SIG-M5 treated with dmso at 0.1 percent for 504 hours (cell line): Measurements from ENCODE around the gene ZCWPW1.

Source experiments
- DNase-seq: peaks from one replicate; lab custom pipeline; 2025; ENCODE audit not compliant: unreplicated experiment; lab: John Stamatoyannopoulos, UW

ZCWPW1 gene

DNA sequence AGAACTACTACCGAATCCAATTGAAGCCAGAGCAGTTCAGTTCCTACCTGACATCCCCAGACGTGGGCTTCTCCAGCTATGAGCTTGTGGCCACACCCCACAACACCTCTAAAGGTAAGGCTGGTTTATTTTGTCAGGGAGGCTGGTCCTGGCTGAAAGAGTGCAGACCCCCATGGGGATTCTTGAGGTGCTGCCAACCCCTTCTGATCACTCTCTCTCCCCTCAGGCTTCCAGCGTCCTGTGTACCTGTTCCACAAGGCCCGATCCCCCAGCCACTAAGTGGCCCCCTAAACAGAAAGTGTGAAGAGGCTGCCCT lies 4.7 kb upstream of the ZCWPW1 start:
- DNase-seq = no peak

DNA sequence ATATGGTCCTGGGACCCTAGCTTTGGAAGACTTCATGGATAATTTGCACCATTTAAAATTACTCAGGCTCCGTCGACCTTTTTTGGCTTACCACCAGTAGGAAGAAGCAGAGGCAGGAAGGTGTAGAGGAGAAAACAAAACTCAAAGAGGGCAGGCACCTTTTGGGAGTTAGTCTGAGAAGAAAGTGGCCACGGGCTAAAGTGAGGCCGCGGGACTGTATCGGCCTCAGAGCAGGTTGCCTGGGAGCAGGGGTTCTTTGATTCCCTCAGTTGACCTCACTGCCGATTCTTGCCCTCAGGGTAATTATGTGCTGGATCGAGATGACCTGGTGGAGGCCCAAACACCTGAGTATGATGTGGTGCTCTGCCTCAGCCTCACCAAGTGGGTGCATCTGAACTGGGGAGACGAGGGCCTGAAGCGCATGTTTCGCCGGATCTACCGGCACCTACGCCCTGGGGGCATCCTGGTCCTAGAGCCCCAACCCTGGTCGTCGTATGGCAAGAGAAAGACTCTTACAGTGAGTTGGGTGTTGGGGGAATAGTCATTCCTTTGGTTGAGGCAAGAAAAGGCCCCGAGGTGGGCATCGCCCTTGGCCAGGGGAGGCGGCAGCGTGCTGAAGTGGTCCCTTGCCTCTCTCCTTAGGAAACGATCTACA lies 4.2 kb upstream of the ZCWPW1 start:
- DNase-seq = no peak

DNA sequence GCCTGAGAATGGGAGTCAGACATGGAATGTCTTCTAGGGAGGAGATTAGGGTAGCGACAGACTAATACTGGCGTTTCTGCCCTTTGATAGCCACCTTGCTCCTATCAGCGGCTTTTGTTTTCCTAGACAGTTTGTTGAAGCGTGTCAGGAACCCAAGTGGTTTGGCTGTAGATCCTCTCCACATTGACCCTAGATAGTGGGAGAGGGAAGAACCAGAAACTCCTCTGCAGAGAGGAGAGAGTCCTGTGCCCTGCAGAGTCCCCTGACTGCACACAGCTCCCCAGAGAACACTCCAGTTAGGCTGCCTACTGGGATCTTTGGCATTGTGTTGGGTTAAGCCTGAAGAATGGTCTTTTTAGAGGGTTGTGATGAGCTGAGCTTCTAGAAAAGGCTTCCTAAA lies 3.5 kb upstream of the ZCWPW1 start:
- no peak for DNase-seq

DNA sequence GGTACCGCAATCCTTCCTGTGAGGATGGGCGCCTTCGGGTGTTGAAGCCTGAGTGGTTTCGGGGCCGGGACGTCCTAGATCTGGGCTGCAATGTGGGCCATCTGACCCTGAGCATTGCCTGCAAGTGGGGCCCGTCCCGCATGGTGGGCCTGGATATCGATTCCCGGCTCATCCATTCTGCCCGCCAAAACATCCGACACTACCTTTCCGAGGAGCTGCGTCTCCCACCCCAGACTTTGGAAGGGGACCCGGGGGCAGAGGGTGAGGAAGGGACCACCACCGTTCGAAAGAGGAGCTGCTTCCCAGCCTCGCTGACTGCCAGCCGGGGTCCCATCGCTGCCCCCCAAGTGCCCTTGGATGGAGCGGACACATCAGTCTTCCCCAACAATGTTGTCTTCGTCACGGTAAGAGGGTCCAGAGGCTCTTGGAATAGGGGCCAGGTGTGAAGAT lies 2.8 kb upstream of the ZCWPW1 start:
- DNase-seq = no peak

DNA sequence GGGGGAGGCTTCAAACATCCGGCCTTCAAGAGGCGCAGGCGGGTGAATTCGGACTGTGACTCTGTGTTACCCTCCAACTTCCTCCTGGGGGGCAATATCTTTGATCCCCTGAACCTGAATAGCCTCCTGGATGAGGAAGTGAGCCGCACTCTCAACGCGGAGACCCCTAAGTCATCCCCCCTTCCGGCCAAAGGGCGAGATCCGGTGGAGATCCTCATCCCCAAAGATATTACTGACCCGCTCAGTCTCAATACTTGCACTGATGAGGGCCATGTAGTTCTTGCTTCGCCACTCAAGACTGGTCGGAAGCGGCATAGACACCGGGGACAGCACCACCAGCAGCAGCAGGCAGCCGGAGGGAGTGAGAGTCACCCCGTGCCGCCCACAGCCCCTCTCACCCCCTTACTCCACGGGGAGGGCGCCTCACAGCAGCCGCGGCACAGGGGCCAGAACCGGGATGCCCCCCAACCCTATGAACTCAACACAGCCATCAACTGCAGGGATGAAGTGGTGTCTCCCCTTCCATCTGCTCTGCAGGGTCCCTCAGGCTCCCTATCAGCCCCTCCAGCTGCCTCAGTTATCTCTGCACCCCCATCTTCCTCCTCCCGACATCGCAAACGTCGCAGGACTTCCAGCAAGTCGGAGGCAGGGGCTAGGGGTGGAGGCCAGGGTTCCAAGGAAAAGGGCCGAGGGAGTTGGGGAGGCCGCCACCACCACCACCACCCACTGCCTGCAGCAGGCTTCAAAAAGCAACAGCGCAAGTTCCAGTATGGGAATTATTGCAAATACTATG lies 2.2 kb upstream of the ZCWPW1 start:
- DNase-seq = peak; percentile 45

DNA sequence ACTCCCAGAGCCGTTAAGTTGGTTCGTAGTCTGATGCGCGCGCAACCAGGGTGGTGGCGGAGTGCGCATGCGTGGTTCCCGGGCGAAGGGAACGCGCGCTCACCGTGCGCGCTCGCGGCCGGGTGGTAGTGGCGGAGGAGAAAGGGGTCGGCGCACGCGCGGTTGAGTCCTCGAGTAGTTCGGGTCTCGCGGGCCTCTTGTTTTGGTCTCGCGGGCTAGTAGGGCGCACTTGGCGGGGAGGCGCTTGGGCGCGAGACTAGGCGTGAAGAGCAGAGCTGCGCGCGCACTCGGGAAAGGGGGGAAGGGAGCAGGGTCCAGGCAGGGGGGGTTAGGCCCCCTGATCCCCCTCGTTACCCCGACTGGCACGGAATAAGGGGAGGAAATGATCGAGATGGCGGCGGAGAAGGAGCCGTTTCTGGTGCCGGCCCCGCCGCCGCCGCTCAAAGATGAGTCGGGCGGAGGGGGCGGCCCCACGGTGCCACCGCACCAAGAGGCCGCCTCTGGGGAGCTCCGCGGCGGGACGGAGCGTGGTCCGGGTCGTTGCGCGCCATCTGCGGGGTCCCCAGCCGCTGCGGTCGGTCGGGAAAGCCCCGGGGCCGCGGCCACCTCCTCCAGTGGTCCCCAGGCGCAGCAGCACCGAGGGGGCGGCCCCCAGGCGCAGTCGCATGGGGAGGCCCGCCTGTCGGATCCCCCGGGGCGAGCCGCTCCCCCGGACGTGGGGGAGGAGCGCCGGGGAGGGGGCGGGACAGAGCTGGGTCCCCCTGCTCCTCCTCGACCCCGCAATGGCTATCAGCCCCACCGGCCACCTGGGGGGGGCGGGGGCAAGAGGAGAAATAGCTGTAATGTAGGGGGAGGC lies 1.4 kb upstream of the ZCWPW1 start, which contains the start of gene MEPCE:
Gene MEPCE, plus strand, starts transcription at position 195 of the 856 bp plus-strand sequence. Its CDS starts 188 bp downstream, at position 383.
- DNase-seq = peak; percentile 81

DNA sequence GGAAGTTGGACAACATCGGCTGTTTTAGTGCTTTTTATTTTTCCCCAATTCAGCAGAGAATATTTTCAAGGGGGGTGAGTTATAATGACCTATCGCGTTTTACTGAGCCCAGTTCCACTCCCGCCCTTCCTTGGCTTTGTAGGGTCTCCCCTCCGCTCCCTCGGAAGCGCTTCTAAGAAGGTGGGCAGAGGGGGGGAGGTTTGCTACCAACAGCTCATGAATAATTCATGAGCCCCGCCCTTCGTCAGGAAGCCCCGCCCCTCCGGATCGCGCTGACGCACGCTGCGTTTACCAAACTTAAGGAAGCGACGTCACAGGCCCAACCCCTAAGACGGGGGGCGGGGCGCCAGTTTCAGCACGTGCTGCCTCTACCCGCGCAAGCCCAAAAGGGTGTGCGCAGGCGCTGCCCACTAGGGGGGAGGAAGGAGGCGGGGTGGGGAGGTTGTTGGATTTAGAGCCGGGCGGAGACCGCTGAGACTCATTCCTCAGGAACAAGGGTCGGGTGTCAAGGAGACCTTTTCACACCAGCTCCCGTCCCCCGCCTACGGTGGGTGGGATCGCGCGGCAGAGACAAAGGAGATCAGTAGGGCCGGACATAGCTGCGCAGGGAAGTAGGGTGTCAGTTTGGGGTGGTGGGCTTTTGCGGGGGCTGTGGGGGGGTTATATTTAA lies 599 bp upstream of the ZCWPW1 start:
- peak; percentile 98 for DNase-seq

DNA sequence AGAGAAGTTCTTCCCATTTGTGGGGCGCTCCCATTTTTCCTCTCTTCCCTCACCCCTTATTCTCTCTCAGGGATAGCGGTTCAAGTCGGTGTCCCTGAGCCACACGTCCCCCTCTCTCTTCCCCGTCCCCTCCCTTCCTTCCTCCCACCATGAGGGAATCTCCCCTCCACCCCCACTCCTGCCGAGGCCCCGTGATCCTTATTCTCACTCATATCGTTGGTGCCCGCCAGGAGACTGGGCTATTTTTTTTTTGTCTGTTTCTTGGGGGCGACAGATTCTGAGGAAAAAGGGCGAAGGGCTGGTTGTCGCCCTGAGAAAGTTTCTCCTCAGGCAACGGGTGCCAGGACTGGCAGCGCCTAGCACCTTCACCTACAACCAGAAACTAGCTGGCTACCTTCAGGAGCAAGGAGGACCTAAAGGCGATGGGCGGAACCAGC lies 723 bp downstream of the ZCWPW1 start:
- DNase-seq = no peak

DNA sequence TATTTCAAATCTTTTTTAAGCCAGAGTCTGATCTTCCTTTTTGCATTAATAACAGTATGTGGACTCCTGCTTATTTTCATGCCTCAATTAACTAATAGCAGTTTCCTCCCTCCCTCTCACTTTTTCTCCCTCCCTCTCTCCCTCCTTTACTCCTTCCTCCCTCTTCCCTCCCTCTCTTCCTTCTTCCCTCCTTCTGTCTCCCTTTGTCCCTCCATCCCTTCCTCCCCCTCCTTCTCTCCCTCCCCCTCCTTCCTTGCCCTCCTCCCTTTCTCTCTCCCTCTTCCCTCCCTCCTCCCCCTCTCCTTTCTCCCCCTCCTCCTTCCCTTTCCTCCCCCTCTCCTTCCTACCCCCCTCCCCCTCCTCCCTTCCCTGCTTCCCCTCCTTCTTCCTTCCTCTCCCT lies 2.0 kb downstream of the ZCWPW1 start:
- no peak for DNase-seq

DNA sequence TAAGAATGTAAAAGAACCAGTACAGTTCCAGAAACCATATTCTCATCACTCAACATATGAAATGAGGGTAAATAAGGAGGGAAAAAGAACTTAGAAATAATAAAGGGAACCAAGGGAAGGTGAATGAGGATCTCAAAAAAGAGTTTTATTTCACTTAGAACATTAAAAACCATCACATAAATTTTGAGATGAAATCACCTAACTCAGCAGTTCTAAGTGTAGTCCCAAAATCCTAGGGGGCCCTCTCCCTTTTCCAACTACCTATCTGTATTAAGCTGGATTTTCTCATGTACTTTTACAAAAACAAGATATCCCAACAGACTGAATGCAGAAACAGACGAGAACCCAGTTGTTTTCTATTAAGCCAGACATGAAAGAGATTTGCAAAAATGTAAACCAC lies 3.2 kb downstream of the ZCWPW1 start:
- no peak for DNase-seq

DNA sequence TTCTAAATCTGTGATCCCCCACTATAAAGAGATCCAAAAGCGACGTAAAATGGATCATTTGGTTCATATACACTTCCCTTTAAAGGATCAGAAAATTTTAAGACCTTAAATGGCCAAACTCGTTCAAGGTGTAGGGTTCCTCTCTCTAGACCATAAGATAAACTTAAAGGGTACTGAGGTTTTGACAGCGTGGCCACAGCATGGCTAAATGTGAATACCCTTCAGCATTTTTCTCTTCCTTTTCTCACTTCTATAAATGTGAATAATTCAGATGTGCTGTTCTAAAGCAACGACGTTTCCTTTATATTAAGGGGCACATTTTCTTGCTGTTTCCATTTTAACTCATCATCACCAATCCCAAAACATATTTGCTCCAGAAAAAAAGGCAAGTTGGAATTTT lies 5.2 kb downstream of the ZCWPW1 start:
- DNase-seq = no peak

DNA sequence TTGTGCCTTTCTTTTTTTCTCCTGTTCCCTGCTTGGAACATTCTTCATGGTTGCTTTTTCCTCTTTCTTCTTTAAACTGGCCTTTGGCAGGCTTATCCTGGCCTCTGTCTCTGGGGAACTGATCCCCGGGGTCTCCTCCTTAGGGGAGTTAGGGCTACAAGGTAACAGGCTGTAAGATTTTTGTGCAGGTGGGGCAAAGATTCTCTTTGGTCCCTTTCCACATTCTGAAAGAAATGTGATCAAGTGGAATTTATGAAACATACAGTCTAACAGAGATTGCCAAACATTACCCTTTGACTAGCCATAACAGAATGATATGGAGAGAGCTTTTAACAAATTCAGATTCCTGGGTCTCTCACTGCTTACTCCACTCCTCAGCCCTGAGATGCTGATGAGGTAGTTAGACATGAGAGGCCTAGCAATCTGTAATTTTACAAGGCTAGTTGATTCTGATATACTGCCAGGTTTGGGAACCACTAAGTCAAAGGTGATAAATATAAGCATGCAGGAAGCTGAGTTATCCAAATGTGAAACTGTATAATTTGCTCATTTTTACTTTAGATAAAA lies 8.8 kb downstream of the ZCWPW1 start:
- DNase-seq = no peak

DNA sequence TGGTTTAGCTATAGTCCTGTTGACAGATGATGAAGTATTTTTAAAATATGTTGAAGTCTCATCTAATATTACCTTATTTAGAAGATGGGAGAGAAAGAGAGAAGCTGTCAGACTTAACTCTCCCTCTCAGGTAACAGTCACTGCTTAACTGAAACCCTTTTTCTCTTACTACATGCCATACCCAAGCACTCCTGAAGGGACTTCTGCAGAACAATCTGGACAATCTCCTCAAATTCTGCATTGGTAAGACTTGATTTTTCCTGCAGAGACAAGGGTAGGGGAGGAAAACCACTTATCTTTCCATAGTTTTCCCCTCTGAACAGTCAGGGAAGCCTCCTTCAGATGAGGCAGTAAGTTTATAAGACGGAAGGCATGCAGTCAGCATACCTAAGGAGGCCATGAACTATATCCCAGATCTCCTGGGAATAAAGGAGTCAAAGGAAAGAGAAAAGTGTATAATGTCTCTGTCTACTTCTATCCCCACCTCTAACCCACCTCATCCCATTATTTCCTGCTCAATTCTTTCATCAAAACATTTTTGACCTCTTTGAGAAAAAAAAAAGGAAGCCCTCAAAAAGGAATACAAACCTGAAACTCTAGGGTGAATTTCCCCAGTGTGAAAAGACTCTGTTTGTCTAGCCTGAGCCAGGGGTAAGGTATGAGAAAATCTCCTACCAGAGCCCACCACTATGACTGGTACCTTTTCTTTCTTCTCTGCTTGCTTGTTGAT lies 9.4 kb downstream of the ZCWPW1 start:
- no peak for DNase-seq

DNA sequence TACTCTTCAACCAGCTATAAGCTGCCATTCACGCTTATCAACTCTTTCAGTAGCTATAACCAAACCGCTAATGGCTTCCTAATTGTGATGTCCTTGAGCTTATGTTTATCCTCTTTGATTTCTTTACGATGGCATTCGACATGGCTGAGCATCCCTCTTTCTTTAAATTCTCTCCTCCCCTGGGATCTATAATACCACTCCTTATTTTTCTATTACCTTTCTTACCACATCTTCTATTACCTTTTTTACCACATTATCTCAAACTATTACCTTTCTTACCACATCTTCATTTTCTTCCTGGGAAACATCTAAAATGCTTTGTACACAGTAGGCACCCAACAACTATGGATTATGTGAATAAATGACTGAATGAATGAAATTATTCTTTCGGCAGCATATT lies 13.1 kb downstream of the ZCWPW1 start:
- no peak for DNase-seq

DNA sequence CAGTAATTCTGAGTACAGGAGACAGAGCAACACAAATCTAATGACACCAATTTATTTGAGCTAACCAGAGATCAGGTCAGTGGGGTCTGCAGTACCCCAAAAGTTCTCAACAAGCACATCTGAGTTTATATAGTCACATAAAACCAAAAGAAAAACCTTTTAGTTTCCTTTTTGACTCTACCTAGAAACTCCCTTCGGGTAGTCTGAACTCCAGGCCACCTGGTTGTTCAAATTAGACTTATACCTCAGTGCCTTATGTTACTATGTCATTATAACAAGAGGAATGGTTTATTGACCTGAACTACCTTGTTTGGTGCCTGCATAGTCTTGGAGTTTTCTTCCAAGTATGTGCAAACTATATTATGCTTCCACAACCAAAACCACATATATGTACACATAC lies 14.6 kb downstream of the ZCWPW1 start:
- no peak for DNase-seq

DNA sequence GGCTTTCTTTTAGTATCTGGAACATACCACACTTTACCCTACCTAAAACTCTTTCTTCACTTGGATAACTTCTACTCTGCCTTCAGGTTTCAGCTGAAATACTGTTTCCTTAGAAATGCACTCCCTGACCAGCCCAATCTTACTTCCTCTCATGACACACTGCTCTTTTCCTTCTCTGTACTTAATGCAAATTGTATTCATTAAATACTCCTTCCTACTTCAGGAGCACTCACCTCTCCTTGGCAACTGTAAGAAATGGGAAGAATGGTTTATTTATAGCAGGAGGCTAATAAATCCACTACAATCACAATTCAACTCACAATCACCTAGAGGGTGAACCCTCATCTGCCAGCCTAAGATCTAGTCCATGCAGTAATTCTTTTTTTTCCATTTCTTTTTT lies 15.2 kb downstream of the ZCWPW1 start:
- no peak for DNase-seq

DNA sequence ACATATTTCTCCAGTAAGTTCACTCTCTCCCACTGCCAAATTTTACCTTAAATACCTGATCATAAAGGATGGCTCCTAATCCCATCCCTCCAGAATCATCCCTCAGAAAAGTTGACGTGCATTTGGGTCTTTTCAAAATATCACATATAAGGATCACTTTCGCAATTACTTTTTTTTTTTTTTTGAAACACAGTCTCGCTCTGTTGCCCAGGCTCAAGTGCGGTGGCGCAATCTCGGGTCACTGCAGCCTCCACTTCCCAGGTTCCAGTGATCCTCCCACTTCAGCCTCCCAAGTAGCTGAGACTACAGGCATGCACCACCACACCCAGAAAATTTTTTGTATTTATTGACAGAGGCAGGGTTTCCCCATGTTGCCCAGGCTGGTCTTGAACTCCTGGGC lies 17.4 kb downstream of the ZCWPW1 start:
- no peak for DNase-seq

DNA sequence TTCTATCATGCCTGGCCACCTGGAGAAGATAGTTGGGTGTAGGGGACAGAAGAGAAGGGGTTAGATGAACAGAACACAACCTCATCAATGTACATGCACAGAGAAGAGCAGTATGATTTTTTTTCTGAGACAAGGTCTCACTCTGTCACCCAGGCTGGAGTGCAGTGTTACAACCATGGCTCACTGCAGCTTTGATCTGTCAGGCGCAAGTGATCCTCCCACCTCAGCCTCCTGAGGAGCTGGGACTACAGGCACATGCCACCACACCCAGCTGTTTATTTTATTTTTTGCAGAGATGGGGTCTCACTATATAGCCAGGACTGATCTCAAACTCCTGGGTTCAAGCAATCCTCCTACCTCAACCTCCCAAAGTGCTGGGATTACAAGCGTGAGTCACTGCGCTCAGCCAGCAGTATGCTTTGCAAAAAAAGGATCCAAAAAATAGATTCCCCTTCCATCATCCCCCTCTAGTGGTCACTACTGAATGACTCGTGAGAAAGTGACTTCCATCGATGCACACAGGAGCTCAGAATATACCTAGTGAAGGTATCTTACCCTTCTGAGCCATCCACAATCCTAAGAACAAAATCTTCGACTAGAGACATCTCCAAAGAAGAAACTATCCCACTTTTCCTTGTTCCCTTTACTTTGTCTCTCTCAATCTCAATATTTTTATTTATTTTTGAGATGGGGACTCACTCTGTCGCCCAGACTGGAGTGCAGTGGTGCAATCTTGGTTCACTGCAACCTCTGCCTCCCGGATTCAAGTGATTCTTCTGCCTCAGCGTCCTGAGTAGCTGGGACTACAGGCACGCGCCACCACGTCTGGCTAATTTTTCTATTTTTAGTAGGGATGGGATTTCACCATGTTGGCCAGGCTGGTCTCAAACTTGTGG lies 21.0 kb downstream of the ZCWPW1 start:
- peak; percentile 76 for DNase-seq

DNA sequence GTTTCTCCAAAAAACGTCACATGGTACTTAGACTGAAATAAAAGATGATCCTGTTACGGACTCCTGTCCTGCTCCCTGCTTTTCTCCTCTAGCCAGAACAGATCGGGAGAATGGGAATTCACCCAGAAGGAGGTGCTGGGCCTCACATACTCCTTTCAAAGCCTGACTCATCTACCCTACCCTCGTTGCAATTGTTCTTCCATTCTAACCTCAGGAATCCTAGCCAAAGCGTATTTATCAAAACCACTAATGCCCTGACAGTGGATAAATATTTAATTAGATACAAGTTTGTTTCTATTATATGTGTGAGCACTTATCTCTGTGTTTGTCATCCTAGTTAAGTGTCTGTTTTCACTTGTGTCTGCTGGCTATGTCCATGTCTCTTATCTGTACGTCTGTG lies 21.7 kb downstream of the ZCWPW1 start:
- DNase-seq = no peak
